Nephron (organoid): Measurements from ENCODE around the gene ZNF79.
A peak's percentile ranks its signal among the peaks of the same experiment; 100 is the strongest.

Experiments
- H3K27ac Mint-ChIP-seq, 3 experiments: 2 replicates each; pipeline ENCODE4 v1.8.0; 2020; ENCODE audit warnings: mixed read lengths in 3 of 3, mild to moderate bottlenecking in 2 of 3, moderate library complexity in 1 of 3
- H3K27me3 Mint-ChIP-seq: 2 replicates; pipeline ENCODE4 v1.8.0; 2021; ENCODE audit warnings: low read depth, mild to moderate bottlenecking, moderate library complexity, mixed read lengths
- H3K36me3 Mint-ChIP-seq: 2 replicates; pipeline ENCODE4 v1.8.0; 2020; ENCODE audit warnings: low read depth, mixed read lengths
- H3K4me1 Mint-ChIP-seq: 2 replicates; pipeline ENCODE4 v1.8.0; 2020; ENCODE audit warnings: mixed read lengths
- H3K4me3 Mint-ChIP-seq, 3 experiments: 2 replicates each; pipeline ENCODE4 v1.8.0; 2020; ENCODE audit warnings: mild to moderate bottlenecking in 3 of 3, mixed read lengths in 3 of 3, moderate library complexity in 2 of 3
- H3K9me3 Mint-ChIP-seq: 2 replicates; pipeline ENCODE4 v1.8.0; 2020; ENCODE audit warnings: mixed read lengths
- TF ChIP-seq, protein P1 (sequence below), 3 experiments: fragments of 200-600 bp; sonication (generic); IDR thresholded peaks; one replicate each; pipeline ENCODE4 v1.5.0; 2021; ENCODE audit warnings: antibody characterized with exemption in 3 of 3; ENCODE audit not compliant: unreplicated experiment in 3 of 3

Gene ZNF79

GRCh38 chr9:127485995-127486394 lies 61.8 kb downstream of the ZNF79 start:
- H3K36me3 Mint-ChIP-seq: peaks cover 22% of the 10 kb centered on the region
- H3K27me3 Mint-ChIP-seq: no peaks in the 10 kb centered on the region
- no peak overlapping the region for H3K27ac Mint-ChIP-seq
- TF ChIP-seq, protein P1, sequence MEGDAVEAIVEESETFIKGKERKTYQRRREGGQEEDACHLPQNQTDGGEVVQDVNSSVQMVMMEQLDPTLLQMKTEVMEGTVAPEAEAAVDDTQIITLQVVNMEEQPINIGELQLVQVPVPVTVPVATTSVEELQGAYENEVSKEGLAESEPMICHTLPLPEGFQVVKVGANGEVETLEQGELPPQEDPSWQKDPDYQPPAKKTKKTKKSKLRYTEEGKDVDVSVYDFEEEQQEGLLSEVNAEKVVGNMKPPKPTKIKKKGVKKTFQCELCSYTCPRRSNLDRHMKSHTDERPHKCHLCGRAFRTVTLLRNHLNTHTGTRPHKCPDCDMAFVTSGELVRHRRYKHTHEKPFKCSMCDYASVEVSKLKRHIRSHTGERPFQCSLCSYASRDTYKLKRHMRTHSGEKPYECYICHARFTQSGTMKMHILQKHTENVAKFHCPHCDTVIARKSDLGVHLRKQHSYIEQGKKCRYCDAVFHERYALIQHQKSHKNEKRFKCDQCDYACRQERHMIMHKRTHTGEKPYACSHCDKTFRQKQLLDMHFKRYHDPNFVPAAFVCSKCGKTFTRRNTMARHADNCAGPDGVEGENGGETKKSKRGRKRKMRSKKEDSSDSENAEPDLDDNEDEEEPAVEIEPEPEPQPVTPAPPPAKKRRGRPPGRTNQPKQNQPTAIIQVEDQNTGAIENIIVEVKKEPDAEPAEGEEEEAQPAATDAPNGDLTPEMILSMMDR (IDR thresholded peaks at IDR 0.05; ENCODE audit: unreplicated experiment in 3 of 3): no peak
- no peaks in the 10 kb centered on the region for H3K4me1 Mint-ChIP-seq
- H3K9me3 Mint-ChIP-seq: no peaks in the 10 kb centered on the region
- no peak overlapping the region for H3K4me3 Mint-ChIP-seq

GRCh38 chr9:127488946-127489345 lies 64.8 kb downstream of the ZNF79 start:
- Mint-ChIP-seq H3K9me3 (no peaks in the 10 kb centered on the region), H3K27me3 (no peaks in the 10 kb centered on the region), H3K4me1 (no peaks in the 10 kb centered on the region), H3K36me3 (peaks cover 14% of the 10 kb centered on the region), H3K27ac (no peak overlapping the region), H3K4me3 (no peak overlapping the region)
- TF ChIP-seq, protein P1 (IDR thresholded peaks at IDR 0.05; ENCODE audit: unreplicated experiment in 3 of 3): no peak

- H3K4me1 Mint-ChIP-seq: no peaks in the 10 kb centered on the region
- no peaks in the 10 kb centered on the region for H3K9me3 Mint-ChIP-seq
- H3K36me3 Mint-ChIP-seq: peaks cover 9% of the 10 kb centered on the region
- no peak overlapping the region for H3K4me3 Mint-ChIP-seq
- H3K27ac Mint-ChIP-seq: no peak overlapping the region
- TF ChIP-seq, protein P1 (IDR thresholded peaks at IDR 0.05; ENCODE audit: unreplicated experiment in 3 of 3): peak in 1 of 3 experiments; percentile 50
- no peaks in the 10 kb centered on the region for H3K27me3 Mint-ChIP-seq
These were observed 65.4 kb downstream of the ZNF79 start for GRCh38 chr9:127489471-127490115.

- Mint-ChIP-seq H3K27ac (no peak overlapping the region), H3K9me3 (no peaks in the 10 kb centered on the region), H3K4me1 (no peaks in the 10 kb centered on the region), H3K4me3 (no peak overlapping the region), H3K36me3 (peaks cover 8% of the 10 kb centered on the region), H3K27me3 (no peaks in the 10 kb centered on the region)
- TF ChIP-seq, protein P1 (IDR thresholded peaks at IDR 0.05; ENCODE audit: unreplicated experiment in 3 of 3): no peak
These were observed 66.5 kb downstream of the ZNF79 start for GRCh38 chr9:127490535-127491230.

- no peaks in the 10 kb centered on the region for H3K4me1 Mint-ChIP-seq
These were observed 67.3 kb downstream of the ZNF79 start for GRCh38 chr9:127491516-127491915.

More at GRCh38 chr9:127491516-127491915, 67.3 kb downstream of the ZNF79 start:
- TF ChIP-seq, protein P1 (IDR thresholded peaks at IDR 0.05; ENCODE audit: unreplicated experiment in 3 of 3): no peak
- no peaks in the 10 kb centered on the region for H3K9me3 Mint-ChIP-seq
- no peak overlapping the region for H3K27ac Mint-ChIP-seq
- no peaks in the 10 kb centered on the region for H3K27me3 Mint-ChIP-seq
- no peak overlapping the region for H3K4me3 Mint-ChIP-seq
- H3K36me3 Mint-ChIP-seq: peaks cover 4% of the 10 kb centered on the region
